AG20443 (cell line): ENCODE results near the gene RAB42.
"Not testable (repeated sequence)": the region's sequence is repeated elsewhere in the genome, so short reads cannot be mapped to it uniquely, and the experiment has no call there.

Source experiments
- DNase-seq: peaks from one replicate; pipeline ENCODE4 v3.0.0; 2012; ENCODE audit warnings: low spot score, mixed read lengths

Gene RAB42, protein sequence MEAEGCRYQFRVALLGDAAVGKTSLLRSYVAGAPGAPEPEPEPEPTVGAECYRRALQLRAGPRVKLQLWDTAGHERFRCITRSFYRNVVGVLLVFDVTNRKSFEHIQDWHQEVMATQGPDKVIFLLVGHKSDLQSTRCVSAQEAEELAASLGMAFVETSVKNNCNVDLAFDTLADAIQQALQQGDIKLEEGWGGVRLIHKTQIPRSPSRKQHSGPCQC

DNA sequence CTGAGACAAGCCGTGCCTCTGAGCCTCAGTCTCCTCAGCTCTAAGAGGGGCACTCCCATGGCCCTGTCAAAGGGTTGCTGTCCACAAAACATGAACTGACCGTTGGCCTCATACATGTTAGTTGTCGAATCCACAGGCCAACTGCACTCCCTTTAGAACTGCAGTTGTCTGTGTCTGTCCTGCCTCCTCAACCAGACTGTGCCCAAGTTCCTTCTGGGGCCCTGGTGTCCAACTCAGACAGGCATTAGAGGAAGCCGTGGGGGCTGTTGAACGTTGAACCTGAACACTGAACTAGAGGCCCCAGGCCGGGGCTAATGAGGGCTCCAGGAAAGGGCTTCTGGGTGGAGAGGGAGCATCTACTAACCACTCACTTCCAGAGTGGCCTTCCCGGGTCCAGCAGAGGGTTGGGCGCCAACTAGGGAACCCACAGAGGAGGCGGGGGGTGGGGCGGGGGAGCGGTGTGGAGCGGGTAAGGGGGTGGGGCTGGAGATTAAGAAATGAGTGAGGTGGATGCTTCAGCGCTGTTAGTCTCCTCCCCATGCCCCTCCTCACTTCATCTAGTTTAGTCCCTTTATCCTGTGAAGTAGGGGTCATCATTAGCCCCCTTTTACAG lies at the start of gene RAB42:
TSS of gene RAB42 (plus strand) at position 558 of the 613 bp plus-strand sequence. CDS start 247 bp downstream, outside the sequence.
- peak; percentile 70 for DNase-seq

DNA sequence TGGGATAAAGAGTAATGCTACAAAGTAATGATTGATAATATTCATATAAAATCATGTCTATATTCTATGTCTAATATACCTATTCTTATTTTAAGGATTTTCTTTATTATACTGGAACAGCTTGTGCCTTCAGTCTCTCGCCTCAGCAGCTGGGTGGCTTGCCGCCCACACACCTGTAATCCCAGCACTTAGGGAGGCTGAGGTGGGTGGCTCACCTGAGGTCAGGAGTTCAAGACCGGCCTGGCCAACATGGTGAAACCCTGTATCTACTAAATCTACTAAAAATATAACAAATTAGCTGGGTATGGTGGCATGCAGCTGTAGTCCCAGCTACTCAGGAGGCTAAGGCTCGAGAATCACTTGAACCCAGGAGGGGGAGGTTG lies 46.8 kb upstream of the RAB42 start:
- no peak for DNase-seq

DNA sequence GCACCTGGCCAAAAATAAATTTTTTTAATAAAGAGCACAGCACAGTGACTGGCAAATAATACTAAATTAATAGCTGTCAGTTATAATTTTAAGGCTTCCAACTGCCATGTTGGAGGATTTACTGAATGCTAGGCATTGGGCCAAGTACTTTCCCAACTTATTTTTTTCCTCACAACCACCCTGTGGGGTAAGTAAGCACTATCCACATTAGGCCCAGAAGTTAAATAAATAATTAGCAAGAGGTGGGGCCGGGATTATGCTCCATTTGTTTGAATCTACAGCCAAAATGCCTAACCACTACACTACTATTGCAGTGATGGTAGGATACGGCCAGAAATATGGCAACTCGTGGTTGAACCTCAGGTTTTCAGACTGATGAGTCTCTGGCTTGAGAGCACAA lies 43.7 kb upstream of the RAB42 start:
- DNase-seq, result no peak

DNA sequence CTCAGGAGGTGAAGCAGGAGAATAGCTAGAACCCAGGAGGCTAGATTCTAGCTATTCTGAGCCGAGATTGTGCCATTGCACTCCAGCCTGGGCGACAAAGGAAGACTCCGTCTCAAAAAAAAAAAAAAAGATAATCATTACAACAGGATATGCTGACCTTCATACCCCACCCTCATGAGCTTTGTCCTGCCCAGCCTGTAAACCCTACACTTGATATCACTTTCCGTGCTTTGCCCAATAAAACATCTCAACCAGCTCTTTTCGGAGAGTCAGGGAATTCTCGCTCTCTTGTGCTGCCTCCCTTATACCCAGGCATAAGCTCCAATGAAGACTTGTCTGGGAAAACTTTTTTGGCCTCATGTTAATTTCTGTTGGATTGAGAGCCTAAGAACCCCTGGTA lies 40.7 kb upstream of the RAB42 start:
- no peak for DNase-seq

DNA sequence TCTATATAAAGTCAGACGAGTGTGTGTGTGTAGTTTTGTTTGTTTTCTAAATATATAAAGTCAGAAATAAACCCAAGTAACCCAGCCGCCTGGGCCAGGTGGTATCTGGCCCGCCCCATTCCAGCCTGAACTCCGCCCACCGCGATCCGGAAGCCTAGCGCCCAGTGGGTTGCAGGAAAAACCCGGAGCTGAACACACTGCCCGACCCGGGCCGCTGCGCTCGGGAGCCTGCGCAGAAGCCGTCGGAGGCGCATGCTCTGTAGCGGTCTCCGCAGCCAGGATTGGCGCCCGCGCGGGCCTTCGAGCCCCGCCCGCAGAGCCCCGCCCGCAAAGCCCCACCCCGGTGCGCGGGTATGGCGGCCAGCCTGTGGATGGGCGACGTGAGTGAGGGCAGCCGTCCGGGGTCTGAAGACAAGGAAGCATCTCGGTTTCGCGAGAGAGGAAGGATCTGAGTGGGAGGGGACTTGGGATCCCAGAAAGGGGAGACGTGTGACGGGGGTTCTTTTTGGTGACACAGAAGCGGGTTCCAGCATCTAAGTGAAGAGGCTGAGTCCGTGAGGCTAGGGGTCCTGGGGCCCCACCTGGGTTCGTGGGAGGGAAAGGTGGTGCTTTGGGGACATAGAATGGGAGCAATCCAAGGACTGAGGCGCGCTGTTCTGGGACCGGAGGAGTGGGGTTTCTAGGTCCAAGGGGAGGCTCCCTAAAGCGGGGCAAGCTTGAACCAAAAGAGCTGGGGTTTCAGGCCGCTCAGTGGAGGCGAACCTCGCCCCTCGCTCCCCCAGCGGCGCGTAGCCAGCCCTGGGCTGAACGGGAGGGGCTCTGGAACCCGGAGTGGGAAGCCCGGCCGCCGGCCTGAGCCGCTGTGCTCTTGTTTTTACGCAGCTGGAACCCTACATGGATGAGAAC lies 39.1 kb upstream of the RAB42 start, which contains the start of gene TRNAU1AP:
TSS of gene TRNAU1AP (plus strand) at position 328 of the 906 bp plus-strand sequence. CDS start at position 354, 26 bp downstream.
- peak; percentile 100 for DNase-seq

DNA sequence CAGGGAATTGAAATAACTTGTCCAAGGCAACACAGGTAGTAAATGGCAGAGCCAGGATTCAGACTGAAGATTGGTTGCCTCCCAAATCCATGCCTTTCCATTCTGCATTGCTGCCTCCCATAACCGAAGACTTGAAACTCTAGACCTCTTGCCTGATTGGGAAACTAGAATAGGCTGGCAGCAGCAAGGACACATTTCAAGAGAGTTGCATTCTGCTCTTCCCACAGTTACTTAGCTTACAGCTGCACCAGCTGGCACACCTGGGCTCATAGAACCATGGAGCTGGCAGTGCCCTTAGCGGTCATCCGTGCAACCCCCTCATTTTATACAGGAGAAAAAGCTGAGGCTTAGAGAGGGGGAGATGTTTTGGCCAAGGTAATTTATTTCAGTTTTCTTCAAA lies 31.2 kb upstream of the RAB42 start:
- DNase-seq, result no peak

DNA sequence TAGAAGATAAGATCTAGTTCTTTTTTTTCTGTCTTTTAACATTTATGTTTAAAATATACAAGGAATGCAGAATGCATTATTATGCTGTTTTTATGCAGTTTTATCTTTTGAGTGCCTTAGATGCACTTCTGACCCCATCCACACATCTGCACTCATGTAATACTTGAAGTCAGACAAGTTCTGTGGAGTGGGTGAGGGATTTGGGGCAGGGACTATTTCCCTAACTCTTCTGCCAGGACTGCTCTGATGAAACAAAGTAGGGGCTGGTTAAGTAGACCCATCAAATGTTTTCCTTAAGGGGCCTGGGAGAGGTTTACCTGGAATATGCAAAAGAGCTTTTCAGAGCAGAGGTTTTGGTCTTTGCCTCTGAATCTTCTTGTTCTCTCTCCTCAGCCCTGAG lies 27.8 kb upstream of the RAB42 start:
- DNase-seq, result no peak

DNA sequence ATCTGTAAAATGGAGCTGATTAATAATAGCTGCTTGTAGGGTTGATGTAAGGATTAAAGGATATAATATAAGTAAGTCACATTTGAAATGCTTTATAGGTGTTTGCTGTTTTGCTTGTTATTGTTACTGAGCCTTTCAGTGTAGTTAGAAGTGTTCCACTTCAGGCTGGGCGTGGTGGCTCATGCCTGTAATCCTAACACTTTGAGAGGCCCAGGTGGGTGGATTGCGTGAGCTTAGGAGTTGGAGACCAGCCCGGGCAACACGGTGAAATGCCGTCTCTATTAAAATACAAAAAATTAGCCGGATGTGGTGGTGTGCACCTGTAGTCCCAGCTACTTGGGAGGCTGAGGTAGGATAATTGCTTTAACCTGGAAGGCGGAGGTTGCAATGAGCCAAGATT lies 27.0 kb upstream of the RAB42 start:
- no peak for DNase-seq

DNA sequence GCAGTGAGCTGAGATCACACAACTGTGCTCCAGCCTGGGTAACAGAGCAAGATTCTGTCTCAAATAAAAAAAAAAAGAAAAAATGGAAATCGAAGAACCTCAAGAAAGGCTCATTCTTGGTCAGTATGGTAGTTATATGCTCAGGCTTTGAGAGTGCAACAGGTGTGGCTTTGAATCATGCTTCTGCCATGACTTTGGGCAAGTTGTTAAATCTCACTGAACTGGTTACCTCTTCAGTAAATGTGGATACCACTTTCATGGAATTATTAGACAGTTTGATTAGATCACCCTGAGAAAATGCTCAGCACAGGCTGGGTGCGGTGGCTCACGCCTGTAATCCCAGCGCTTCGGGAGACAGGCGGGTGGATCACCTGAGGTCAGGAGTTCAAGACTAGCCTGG lies 26.3 kb upstream of the RAB42 start:
- no peak for DNase-seq

DNA sequence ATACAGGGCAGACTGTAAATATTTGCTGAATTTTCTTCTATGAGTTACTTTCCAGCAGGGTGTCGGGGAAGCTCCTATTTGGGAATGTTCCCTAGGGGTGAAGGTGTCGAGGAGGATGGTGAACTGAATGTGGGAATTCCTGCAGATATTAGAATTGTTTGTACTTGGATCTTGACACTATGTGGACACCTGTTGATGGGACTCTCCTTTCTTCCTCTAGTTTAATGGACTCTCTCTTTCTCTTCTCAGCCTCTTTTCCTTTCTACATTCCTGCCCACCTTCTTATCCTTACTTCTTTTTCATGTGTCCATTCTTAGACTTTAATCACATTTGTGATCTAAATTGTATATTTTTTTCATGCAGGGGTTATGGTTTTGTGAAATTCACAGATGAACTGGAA lies 25.1 kb upstream of the RAB42 start:
- no peak for DNase-seq

DNA sequence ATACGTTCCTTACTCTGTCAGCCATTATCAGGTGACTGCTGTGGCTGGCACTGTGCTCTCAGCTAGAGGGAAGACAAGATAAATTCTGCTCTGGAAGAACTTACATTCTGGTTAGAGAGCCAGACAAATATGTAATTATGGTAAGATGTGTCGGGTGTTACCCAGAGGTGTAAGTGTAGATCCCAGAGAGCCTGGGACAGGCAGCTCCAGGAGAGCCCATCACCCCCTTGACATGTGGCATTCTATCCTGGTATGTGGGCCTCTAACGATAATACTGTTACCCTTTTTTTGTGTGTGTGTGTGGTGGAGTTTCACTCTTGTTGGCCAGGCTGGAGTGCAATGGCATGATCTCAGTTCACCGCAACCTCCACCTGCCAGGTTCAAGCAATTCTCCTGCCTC lies 20.2 kb upstream of the RAB42 start:
- no peak for DNase-seq

DNA sequence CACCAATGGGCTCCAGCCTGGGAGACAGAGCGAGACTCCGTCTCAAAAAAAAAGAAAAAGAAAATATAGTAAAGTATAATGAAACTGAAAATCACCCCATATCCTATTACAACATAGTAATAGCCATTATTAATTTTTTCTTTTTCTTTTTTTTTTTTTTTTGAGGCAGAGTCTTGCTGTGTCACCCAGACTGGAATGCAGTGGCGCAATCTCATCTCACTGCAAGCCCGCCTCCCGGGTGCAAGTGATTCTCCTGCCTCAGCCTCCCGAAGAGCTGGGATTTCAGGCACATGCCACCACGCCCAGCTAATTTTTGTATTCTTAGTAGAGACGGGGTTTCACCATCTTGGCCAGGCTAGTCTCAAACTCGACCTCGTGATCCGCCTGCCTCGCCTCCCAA lies 19.2 kb upstream of the RAB42 start:
- DNase-seq, result not testable (repeated sequence)

DNA sequence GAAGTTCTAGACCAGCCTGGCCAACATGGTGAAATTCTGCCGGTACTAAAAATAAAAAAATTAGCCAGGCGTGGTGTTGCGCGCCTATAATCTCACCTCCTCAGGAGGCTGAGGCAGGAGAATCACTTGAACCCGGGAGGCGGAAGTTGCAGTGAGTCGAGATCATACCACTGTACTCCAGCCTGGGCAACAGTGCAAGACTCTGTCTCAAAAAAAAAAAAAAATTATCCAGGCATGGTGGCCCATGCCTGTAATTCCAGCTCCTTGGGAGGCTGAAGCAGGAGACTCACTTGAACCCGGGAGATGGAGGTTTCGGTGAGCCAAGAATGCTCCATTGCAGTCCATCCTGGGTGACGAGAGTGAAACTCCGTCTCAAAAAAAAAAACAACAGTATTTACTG lies 18.5 kb upstream of the RAB42 start:
- no peak for DNase-seq

DNA sequence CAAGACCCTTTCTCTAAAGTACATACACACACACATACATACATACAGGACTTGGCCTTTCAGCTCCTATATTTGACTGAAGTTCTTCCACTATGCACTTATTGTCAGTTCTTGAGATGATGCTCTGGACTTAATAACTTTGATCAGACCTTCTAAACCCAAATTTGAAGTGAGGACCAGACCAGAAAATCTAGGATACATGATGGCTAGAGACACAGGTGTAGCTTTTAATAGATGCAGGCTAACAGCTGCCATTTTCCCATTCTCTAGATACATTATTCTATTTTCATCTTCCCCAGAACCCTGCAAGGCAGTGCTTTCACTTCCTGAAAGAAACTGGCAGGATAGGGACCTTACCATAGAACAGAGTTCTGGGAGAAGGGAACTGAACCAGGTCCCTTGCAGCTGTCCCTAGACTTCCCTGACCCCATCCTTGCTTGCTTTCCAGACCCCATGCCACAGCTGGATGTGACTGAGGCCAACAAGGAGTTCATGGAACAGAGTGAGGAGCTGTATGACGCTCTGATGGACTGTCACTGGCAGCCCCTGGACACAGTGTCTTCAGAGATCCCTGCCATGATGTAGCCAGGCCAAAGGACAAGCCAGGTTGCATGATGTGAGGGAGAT lies 14.9 kb upstream of the RAB42 start:
- DNase-seq, result no peak

DNA sequence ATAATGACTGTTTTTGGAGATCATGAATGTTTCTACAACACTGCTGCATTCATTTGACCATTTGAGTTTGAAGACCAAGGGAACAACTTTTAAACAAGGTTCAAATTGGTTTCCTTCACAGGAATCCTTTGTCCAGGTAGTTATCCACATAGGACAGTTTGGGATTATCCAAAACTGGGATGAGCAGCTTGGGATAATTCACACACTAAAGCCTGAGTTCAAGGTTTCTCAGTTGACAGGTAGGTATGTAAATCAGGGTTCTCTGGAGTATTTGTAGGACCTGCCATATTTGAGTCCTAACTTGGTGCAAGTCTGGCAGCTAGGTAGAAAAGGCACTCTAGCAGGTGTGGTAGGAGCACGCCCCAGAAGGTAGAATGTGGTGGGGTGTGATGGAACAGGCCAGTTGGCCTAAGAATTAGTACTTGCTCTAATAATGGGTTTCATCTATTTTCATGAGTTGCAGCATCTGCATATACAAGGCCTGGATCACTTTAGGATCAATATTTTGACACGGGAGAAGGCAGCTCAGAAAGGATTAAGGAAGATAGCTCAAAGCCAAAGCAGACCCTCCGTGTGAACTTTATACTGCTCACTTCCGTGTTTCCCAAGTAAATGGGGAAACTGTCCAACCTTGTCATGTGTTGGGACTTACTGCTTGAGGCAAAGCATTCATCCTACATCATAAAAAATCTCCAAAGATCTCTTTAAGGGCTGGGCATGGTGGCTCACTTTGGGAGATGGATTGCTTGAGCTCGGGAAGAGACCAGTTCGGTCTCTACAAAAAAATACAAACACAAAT lies 14.1 kb upstream of the RAB42 start:
- no peak for DNase-seq

DNA sequence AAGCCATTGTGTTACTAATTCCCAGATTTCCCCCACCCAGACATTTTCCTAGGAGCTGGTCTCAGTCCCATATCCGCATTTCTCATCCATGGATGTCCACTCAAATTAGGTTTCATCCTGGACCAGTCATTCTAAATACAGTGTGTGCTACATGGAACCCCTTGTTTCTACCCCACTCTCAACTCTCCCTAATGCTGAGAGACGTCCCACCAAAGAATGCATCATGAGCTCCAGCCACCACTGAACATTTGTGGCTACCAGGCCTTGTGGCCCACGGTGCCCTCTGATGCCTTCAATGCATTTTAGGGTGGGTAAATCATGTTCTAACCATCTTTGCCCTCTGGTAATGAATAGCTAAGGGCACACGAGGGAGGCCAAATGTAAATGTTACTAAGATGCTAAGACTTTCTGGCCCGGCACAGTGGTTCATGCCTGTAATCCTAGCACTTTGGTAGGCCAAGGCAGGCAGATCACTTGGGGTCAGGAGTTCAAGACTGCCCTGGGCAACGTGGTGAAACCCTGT lies 13.3 kb upstream of the RAB42 start:
- DNase-seq, result no peak

DNA sequence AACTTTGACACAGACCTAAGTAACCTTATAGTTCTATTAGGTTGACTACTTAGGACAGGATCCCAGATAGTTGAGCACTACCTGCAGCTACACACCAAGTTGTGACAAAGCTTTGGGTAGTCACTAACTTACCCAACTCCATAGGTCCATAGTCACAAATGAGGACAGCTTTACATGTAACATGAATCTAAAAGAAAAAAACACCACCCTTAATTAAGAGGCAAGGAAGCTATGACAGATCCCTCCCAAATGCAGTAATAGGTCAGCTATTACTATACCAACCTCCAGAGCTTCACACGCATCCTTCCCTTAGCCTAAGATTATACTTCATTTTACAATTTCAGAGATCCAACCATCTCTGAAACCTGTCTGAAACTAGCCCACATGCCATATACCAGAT lies 12.7 kb upstream of the RAB42 start:
- no peak for DNase-seq

DNA sequence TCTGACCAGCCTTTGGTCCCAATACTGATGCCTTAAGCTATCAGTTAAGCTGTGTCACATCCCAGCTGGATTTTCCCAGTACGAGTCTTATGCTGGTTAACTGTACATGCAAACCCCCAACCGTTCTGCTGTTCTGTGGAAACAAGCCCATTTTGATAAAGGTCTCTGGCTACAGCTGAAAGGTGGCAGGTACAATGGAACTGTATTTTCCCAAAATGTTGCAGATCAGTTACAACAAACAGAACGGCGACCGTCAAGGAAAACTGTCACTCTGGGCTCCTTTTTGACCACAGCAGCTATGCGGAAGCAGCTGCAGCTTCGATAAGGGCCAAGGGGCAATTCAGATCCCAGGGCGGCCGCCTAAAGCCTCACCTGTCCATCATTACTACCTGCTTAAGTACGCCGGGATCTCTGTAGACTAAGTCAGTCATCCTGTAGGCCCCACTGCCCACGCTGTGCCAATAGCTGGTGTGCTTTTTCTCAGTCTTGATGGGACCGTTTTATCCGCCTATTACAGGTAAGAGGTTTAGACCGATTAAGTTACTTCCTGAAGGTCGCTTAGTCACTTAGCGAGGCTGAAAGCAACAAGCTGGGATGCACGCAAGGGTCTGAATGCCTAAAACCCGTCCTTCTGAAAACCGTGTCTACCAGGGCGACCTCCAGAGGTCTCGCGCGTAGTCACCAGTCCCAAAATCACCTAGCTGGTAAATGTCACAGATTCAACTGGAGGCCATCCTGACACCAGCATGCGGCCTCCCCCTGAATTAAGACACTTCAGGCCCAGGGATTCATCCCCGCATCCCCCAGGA lies 11.1 kb upstream of the RAB42 start:
- peak; percentile 49 for DNase-seq

DNA sequence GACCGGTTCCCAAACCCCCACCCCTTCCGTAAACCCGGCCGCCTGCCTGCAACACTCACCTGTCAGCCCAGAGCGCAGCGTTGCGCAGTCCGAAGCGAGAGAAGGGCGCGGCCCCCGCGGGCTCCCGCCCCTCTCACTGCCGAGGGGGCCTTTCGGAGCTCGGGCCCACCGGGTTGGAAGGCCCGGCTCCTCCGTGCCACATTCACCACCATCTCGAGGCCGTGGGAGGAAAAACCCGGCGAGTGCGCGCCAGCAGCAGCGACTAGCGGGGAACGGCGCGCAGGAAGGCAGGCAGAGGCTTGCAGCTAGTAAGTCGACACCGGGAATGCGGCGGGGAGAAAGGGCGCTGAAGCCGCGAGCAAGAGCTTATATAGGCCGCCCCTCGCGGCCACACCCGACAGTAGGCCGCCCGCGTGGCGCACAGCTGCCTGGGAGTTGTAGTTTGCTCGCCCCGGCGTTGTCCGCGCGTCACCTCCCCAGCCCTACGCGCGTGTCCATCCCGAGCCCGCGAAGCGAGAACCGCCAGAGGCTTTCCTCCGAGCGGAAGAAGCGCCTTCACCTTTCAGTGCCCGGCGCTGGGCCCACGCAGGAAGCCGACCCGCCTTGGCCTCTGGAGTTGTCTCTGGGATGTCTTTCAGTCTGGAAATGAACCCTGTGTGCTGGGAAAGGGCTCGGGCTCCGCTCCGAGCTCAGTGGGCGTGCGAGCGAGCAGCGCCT lies 10.4 kb upstream of the RAB42 start:
- peak; percentile 99 for DNase-seq

DNA sequence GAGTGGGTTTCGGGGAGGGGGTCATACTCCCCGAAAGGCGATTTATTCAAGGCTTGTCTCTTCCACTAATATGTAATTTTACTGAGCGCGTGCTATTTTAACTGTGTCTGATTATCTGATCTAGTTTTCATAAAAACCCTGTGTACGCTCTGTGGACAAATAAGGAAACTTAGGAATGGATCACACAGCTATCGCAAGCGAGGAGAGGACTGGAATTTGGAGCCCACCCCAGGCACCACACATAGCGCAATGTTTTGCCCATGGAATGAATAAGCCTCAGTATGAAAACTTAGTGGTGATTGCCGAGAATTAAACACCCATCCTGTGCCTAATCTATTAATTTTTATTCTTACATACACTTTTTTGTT lies 9.8 kb upstream of the RAB42 start:
- peak; percentile 47 for DNase-seq
